BJ (cell line): ENCODE data around the gene ATG5. TPM values are rescaled to one million over a fixed set of nuclear protein-coding genes. Genes with fewer than 3 reads are reported as not detected.

Experiments
- CTCF ChIA-PET: fragments of 350-600 bp; formaldehyde crosslinking; extraction: SDS; loops from one replicate; lab custom pipeline; 2021; ENCODE audit warnings: antibody characterized with exemption, inconsistent platforms; lab: Yijun Ruan, JAX
- POLR2A ChIA-PET: fragments of 300-600 bp; sonication (Branson Sonifier 250); formaldehyde crosslinking; extraction: SDS; loops from one replicate; lab custom pipeline; 2021; ENCODE audit warnings: antibody characterized with exemption; lab: Charles Lee
- DNase-seq: peaks from one replicate; pipeline ENCODE4 v3.0.0-alpha.2; 2011; ENCODE audit warnings: low read depth
- H3K27me3 ChIP-seq: 2 replicates; pipeline ENCODE4 v1.6.0; 2011; ENCODE audit warnings: low read length; ENCODE audit not compliant: control insufficient read depth, insufficient read depth
- H3K36me3 ChIP-seq: 2 replicates; pipeline ENCODE4 v1.5.1; 2011; ENCODE audit warnings: low read length; ENCODE audit not compliant: control insufficient read depth, insufficient read depth
- H3K4me3 ChIP-seq: 2 replicates; pipeline ENCODE4 v1.5.1; 2011; ENCODE audit warnings: low read depth, mild to moderate bottlenecking, control low read depth, low read length
- CTCF ChIP-seq: IDR thresholded peaks from 2 replicates; pipeline ENCODE4 v1.5.1; 2011; ENCODE audit warnings: low read depth, mild to moderate bottlenecking, control low read depth, inconsistent platforms, low read length, moderate library complexity; ENCODE audit not compliant: insufficient read depth
- polyA plus RNA-seq: library from polyadenylated mRNA; depleted of rRNA; stranded (reverse); fragments of >200 nt; gene quantifications from 2 replicates; pipeline ENCODE4 v1.2.3, GENCODE V29; 2011

The ATG5 gene
- polyA plus RNA-seq, 1 experiment = 18.6 TPM

GRCh38 chr6:106309766-106310373 is 15.7 kb downstream of the ATG5 start:
- Histone ChIP-seq H3K4me3 (no peak overlapping the region), H3K36me3 (no peaks in the 10 kb centered on the region; the same call in 1 of the 2 replicates), H3K27me3 (no peaks in the 10 kb centered on the region)
- ChIA-PET CTCF (no interaction called here), POLR2A (no interaction called here)
- TF ChIP-seq CTCF = no peak
- no peak for DNase-seq

GRCh38 chr6:106308985-106309384 is 16.6 kb downstream of the ATG5 start:
- DNase-seq = no peak
- Histone ChIP-seq H3K27me3 (no peaks in the 10 kb centered on the region), H3K4me3 (no peak overlapping the region), H3K36me3 (no peaks in the 10 kb centered on the region)
- ChIA-PET POLR2A (interaction anchor here (0.6 to 0.7 kb wide), 2 partner anchors 12 to 17 kb away, joined by 3 to 7 read pairs; no protein-coding TSS in a partner anchor), CTCF (no interaction called here)
- TF ChIP-seq CTCF = no peak

GRCh38 chr6:106305740-106306139 is 19.8 kb downstream of the ATG5 start:
- Histone ChIP-seq H3K4me3 (no peak overlapping the region), H3K27me3 (no peaks in the 10 kb centered on the region), H3K36me3 (no peaks in the 10 kb centered on the region)
- POLR2A ChIA-PET = no interaction called here
- TF ChIP-seq CTCF = no peak
- DNase-seq = no peak
- CTCF ChIA-PET = interaction anchor here (0.9 to 1.3 kb wide), 2 partner anchors 330 to 874 kb away, joined by 3 to 4 read pairs; no protein-coding TSS in a partner anchor

- POLR2A ChIA-PET = no interaction called here
- peak; percentile 58 for TF ChIP-seq CTCF
- H3K27me3 ChIP-seq = no peaks in the 10 kb centered on the region
- H3K4me3 ChIP-seq = no peak overlapping the region
- DNase-seq = no peak
- no peaks in the 10 kb centered on the region for H3K36me3 ChIP-seq
- CTCF ChIA-PET = interaction anchor here (0.7 to 4.3 kb wide), 11 partner anchors 15 to 870 kb away, joined by 3 to 21 read pairs (median 4); no protein-coding TSS in a partner anchor
Observed at GRCh38 chr6:106300944-106301343, 24.6 kb downstream of the ATG5 start.

GRCh38 chr6:106300020-106300780 is 25.4 kb downstream of the ATG5 start:
- CTCF ChIA-PET = interaction anchor here (0.9 to 4.3 kb wide), 9 partner anchors 14 to 869 kb away, joined by 3 to 21 read pairs (median 6); no protein-coding TSS in a partner anchor
- DNase-seq = no peak
- no peaks in the 10 kb centered on the region for H3K36me3 ChIP-seq
- TF ChIP-seq CTCF = no peak
- POLR2A ChIA-PET = no interaction called here
- H3K27me3 ChIP-seq = no peaks in the 10 kb centered on the region
- no peak overlapping the region for H3K4me3 ChIP-seq
